ENCODE results near the gene E2F3. TPM values are rescaled to one million over a fixed set of nuclear protein-coding genes. Genes with fewer than 3 reads are reported as not detected.

E2F3 gene
- total RNA-seq = 5.1 and 7.2 TPM in 2 replicates

GRCh38 chr6:20401205-20402091, at the start of gene E2F3:
Gene E2F3 (plus strand): TSS chr6:20401879. CDS start chr6:20402233, 354 bp downstream.

GRCh38 chr6:20534295-20535262, 132.9 kb downstream of the E2F3 start, which contains the start of gene CDKAL1:
Gene CDKAL1 (plus strand): TSS chr6:20534457. CDS start chr6:20546351, 11,894 bp downstream.

Small RNAs within 50 kb of the gene (small RNA-seq; reads per million reads assigned to genes)
- gene RF00019 (not detected), gene RNU6-141P (not detected)

Other genes starting within 250 kb of the E2F3 start
- 6.2 and 7.6 TPM in 2 replicates for gene MBOAT1, start 189.4 kb upstream of the E2F3 start, total RNA-seq
- 15.4 and 22.9 TPM in 2 replicates for gene CDKAL1, start 132.6 kb downstream of the E2F3 start, total RNA-seq

Data from subcutaneous preadipocyte (primary cell).